Esophagus muscularis mucosa (tissue), 4 donors: ENCODE data around the gene SHISA2. TPM values are rescaled to one million over a fixed set of nuclear protein-coding genes. Genes with fewer than 3 reads are reported as not detected.

Experiments
- DNase-seq: peaks from one replicate; pipeline ENCODE4 v3.0.0-alpha.2; 2017; ENCODE audit errors: extremely low spot score
- H3K27ac ChIP-seq, 4 donors: fragments of 200-600 bp; sonication (generic); replicated peaks in 1 of 4; 1 replicate in 3 of 4; 2 replicates in 1 of 4; pipeline ENCODE4 v1.5.1; 2016 to 2019; ENCODE audit warnings: mild to moderate bottlenecking in 1 of 4
- H3K27me3 ChIP-seq, 4 donors: fragments of 200-600 bp; sonication (generic); one replicate each; pipeline versions ENCODE4 v1.5.1 to v1.6.0; 2016 to 2019
- H3K36me3 ChIP-seq, 4 donors: fragments of 200-600 bp; sonication (generic); one replicate each; pipeline ENCODE4 v1.5.1; 2016 to 2019
- H3K4me1 ChIP-seq, 4 donors: fragments of 200-600 bp; sonication (generic); one replicate each; pipeline ENCODE4 v1.5.1; 2016 to 2019
- H3K4me3 ChIP-seq, 4 donors: fragments of 200-600 bp; sonication (generic); 1 replicate in 2 of 4; 2 replicates in 2 of 4; pipeline ENCODE4 v1.5.1; 2016 to 2019; ENCODE audit warnings: mild to moderate bottlenecking in 4 of 4, moderate library complexity in 1 of 4
- H3K9me3 ChIP-seq, 4 donors: fragments of 200-600 bp; sonication (generic); 1 replicate in 3 of 4; 2 replicates in 1 of 4; pipeline ENCODE4 v1.5.1; 2016 to 2019
- EP300 ChIP-seq: sonication (generic); formaldehyde crosslinking; IDR thresholded peaks from one replicate; pipeline ENCODE4 v1.6.1; 2017; ENCODE audit warnings: antibody characterized with exemption
- POLR2A ChIP-seq: fragments of 450-650 bp; IDR thresholded peaks from one replicate; pipeline ENCODE4 v1.6.1; 2017; ENCODE audit warnings: antibody characterized with exemption, moderate library complexity, mild to moderate bottlenecking, low read depth
- POLR2AphosphoS5 ChIP-seq, 2 donors: sonication (generic); formaldehyde crosslinking; IDR thresholded peaks; one replicate each; pipeline ENCODE4 v1.6.1; 2017; ENCODE audit warnings: antibody characterized with exemption in 2 of 2
- WGBS: methylation state at CpG from one replicate; pipeline ENCODE4 v1.1.5; 2018; 5-methylcytosine and 5-hydroxymethylcytosine counted together
- intact Hi-C: fragments of 100-400 bp; cut with DNase I; formaldehyde crosslinking; loops from one replicate; pipeline ENCODE4 v1.15.1; 2023
- total RNA-seq, 4 donors: library from RNA; depleted of rRNA; stranded (reverse); fragments of >200 nt; gene quantifications; one replicate each; pipeline versions ENCODE4 v1.1.0 to v1.2.1, GENCODE V29; 2016
- TF ChIP-seq, protein P1 (sequence below), 3 experiments: fragments of 200-600 bp in 2 of 3; fragments of 450-650 bp in 1 of 3; sonication (generic) in 2 of 3; IDR thresholded peaks; one replicate each; pipeline ENCODE4 v1.5.1; 2017 to 2019; ENCODE audit warnings: antibody characterized with exemption in 3 of 3, mild to moderate bottlenecking in 2 of 3, moderate library complexity in 1 of 3

SHISA2 gene
- total RNA-seq, 4 donors from 2014 or later: 0.78 to 0.98 (median 0.83) TPM; not detected in 1

DNA sequence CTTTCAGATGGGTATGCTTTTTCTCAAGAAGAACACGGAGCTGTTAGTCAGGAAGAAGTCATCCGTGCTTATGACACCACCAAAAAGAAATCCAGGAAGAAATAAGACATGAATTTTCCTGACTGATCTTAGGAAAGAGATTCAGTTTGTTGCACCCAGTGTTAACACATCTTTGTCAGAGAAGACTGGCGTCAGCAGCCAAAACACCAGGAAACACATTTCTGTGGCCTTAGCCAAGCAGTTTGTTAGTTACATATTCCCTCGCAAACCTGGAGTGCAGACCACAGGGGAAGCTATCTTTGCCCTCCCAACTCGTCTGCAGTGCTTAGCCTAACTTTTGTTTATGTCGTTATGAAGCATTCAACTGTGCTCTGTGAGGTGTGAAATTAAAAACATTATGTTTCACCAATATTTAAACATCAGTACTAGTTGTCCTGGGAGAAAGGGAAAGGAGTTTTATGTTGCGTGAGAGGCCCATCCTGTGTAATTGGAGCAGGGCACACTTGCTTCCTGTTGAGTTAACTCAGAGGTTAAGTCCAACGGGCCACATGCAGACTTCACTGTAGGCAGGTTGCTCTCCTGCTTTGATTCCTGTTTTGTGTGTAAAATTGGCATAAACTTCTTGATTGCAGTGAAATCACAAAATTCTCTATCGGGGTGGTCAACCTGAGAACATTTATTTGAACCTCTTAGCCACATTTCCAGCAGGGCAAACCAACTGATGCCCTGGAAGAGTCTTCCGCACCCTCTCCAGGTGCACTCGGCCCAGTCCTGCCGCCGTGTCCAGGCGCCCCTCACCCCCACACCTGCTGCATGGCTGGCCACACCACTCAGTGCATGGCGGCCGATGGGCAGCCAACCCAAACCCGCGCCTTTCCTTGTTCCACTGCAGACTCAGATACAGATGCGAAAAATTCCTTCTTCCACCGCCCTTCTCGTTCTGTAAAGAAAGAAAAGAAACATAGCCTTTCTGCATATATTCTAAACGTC, 31.6 kb downstream of the SHISA2 start:
- intact Hi-C loops: no loop called here
- 83% methylated on average over 22 of the region's 22 CpGs for WGBS
- H3K36me3 ChIP-seq: no peaks in the 10 kb centered on the region
- DNase-seq: no peak
- H3K9me3 ChIP-seq: no peaks in the 10 kb centered on the region
- H3K27ac ChIP-seq: no peak overlapping the region
- H3K27me3 ChIP-seq: peaks cover 0 to 5% (median 0%) of the 10 kb centered on the region in 4 donors
- peaks cover 0 to 12% (median 7%) of the 10 kb centered on the region in 4 donors for H3K4me1 ChIP-seq
- TF ChIP-seq POLR2AphosphoS5 (IDR thresholded peaks at IDR 0.05) (no peak), POLR2A (no peak)
- TF ChIP-seq, protein P1, sequence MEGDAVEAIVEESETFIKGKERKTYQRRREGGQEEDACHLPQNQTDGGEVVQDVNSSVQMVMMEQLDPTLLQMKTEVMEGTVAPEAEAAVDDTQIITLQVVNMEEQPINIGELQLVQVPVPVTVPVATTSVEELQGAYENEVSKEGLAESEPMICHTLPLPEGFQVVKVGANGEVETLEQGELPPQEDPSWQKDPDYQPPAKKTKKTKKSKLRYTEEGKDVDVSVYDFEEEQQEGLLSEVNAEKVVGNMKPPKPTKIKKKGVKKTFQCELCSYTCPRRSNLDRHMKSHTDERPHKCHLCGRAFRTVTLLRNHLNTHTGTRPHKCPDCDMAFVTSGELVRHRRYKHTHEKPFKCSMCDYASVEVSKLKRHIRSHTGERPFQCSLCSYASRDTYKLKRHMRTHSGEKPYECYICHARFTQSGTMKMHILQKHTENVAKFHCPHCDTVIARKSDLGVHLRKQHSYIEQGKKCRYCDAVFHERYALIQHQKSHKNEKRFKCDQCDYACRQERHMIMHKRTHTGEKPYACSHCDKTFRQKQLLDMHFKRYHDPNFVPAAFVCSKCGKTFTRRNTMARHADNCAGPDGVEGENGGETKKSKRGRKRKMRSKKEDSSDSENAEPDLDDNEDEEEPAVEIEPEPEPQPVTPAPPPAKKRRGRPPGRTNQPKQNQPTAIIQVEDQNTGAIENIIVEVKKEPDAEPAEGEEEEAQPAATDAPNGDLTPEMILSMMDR (IDR thresholded peaks at IDR 0.05): no peak
- H3K4me3 ChIP-seq: no peak overlapping the region

DNA sequence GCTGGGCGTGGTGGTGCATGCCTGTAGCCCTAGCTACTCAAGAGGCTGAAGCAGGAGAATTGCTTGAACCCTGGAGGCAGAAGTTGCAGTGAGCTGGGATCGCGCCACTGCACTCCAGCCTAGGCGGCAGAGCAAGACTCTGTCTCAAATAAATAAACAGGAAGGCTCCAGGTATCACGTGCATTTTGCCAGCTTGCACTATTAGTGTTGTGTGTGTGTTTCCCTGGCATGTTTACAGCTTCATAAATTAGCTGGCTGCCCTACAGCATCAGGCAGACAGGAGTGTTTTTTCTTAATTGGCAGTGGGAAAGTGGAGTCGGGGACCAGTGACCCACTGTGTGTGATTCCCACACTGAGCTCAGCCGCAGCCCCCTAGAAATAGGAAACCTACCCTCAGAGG, 32.6 kb downstream of the SHISA2 start:
- H3K27me3 ChIP-seq: peaks cover 0 to 5% (median 0%) of the 10 kb centered on the region in 4 donors
- no peak overlapping the region for H3K27ac ChIP-seq
- DNase-seq: no peak
- H3K9me3 ChIP-seq: no peaks in the 10 kb centered on the region
- no peak for TF ChIP-seq POLR2AphosphoS5 (IDR thresholded peaks at IDR 0.05)
- TF ChIP-seq POLR2A: no peak
- TF ChIP-seq, protein P1 (IDR thresholded peaks at IDR 0.05): no peak
- no peak for TF ChIP-seq EP300
- 85% methylated on average over 7 of the region's 7 CpGs for WGBS
- intact Hi-C loops: no loop called here
- H3K36me3 ChIP-seq: no peaks in the 10 kb centered on the region
- peaks cover 0 to 9% (median 6%) of the 10 kb centered on the region in 4 donors for H3K4me1 ChIP-seq
- no peak overlapping the region for H3K4me3 ChIP-seq

DNA sequence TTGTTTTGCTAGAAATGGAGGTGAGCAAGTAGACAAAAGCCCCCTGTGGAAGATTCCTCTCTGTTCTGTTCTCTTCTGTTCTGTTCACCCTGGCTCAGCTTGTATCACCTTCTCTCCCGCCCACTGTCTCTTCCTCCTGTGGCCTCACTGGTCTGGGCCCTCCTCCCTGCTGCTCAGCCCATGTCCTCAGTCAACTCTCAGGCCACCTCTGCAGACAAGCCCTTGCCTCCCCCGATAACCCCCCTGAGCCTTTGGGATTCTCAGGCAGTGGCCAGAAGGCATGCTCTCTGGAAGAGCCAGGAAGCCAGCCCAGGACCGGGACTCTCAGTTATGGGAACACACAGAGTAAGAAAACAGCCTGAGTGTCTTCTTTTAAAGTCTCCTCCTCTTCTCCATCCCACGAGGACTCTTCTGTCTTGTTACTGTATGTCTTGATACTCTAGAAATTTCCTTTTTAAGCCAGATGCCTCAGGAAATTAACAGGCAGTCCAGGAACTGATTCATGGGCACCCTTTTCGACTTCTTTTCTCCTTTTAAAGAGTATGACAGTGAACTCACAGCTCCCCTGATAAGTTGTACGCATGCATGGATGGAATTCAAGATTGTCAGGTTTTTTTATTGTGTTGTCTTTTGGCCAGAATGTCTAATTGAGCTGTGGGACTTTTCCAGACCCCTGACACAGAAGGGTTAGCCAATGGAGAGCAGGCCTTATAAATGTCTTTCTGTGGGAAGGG, 33.7 kb downstream of the SHISA2 start:
- peaks cover 0 to 9% (median 3%) of the 10 kb centered on the region in 4 donors for H3K4me1 ChIP-seq
- no peak for DNase-seq
- H3K27me3 ChIP-seq: peaks cover 0 to 7% (median 0%) of the 10 kb centered on the region in 4 donors
- WGBS: 78% methylated on average over 6 of the region's 6 CpGs
- H3K9me3 ChIP-seq: no peaks in the 10 kb centered on the region
- H3K4me3 ChIP-seq: no peak overlapping the region
- TF ChIP-seq EP300 (no peak), POLR2A (no peak), POLR2AphosphoS5 (IDR thresholded peaks at IDR 0.05) (no peak)
- TF ChIP-seq, protein P1 (IDR thresholded peaks at IDR 0.05): no peak
- intact Hi-C loops: no loop called here
- H3K36me3 ChIP-seq: no peaks in the 10 kb centered on the region
- no peak overlapping the region for H3K27ac ChIP-seq

DNA sequence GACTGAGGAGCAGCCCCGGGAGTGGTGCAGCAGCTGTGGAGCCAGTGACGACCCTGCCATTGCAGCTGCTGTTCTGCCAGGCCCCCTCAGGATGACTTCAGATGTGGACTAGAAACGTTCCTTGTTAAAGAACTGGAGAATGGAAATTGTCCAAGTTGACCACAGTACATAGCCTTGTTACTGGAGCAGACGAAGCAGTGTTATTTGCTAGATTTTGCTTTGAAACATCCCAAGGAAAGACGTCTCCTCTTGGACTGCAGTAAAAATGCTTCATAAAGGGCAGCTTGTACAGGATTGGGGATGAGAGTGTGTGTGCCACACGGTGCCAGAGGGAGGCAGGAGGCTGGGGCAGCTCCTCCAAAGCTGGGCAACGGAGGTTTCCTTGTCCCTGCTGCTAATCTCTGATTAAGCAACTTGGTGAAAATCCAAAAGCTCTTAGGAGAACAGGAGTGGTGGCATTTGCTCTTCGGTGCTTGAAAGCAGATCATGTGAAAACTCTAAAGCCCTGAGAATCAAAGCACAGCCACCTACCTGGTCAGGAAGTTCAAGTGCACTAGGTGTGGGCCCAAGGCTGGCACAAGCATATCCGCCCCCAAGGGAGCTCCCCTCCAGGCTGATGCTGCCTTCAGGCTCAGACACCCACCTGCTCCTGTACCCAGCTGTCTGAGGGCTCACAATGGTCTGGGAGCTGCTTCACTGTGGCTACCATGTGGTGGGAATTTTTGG, 34.5 kb downstream of the SHISA2 start:
- Histone ChIP-seq H3K4me3 (no peak overlapping the region), H3K36me3 (no peaks in the 10 kb centered on the region), H3K27me3 (peaks cover 0 to 15% (median 0%) of the 10 kb centered on the region in 4 donors), H3K9me3 (no peaks in the 10 kb centered on the region), H3K4me1 (peaks cover 1 to 6% (median 4%) of the 10 kb centered on the region in 4 donors), H3K27ac (no peak overlapping the region)
- 84% methylated on average over 9 of the region's 9 CpGs for WGBS
- intact Hi-C loops: no loop called here
- no peak for DNase-seq
- TF ChIP-seq, protein P1 (IDR thresholded peaks at IDR 0.05): no peak
- TF ChIP-seq EP300 (no peak), POLR2AphosphoS5 (IDR thresholded peaks at IDR 0.05) (no peak), POLR2A (no peak)
